ENCODE data around the gene GRXCR2.

Gene GRXCR2, protein sequence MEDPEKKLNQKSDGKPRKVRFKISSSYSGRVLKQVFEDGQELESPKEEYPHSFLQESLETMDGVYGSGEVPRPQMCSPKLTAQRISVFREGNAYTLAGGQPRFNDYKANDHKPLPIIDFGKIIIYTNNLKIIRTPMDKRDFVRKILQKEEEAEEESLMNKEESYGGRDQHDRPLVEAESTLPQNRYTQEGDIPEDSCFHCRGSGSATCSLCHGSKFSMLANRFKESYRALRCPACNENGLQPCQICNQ

GRCh38 chr5:145872914-145873313 lies at the start of gene GRXCR2:
GRXCR2 (minus strand) TSS chr5:145873014; CDS start chr5:145872968, 46 bp downstream.
- DNase-seq (ENCODE audit: low read depth): no peak
- TF ChIP-seq, protein P1, sequence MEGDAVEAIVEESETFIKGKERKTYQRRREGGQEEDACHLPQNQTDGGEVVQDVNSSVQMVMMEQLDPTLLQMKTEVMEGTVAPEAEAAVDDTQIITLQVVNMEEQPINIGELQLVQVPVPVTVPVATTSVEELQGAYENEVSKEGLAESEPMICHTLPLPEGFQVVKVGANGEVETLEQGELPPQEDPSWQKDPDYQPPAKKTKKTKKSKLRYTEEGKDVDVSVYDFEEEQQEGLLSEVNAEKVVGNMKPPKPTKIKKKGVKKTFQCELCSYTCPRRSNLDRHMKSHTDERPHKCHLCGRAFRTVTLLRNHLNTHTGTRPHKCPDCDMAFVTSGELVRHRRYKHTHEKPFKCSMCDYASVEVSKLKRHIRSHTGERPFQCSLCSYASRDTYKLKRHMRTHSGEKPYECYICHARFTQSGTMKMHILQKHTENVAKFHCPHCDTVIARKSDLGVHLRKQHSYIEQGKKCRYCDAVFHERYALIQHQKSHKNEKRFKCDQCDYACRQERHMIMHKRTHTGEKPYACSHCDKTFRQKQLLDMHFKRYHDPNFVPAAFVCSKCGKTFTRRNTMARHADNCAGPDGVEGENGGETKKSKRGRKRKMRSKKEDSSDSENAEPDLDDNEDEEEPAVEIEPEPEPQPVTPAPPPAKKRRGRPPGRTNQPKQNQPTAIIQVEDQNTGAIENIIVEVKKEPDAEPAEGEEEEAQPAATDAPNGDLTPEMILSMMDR (conservative IDR thresholded peaks at IDR 0.05; ENCODE audit: control insufficient read depth, insufficient read depth, low read depth, low read length): no peak
- no peak within 1 kb of the TSS for H3K4me3 ChIP-seq (ENCODE audit: control insufficient read depth, low read depth, low read length)

DNA sequence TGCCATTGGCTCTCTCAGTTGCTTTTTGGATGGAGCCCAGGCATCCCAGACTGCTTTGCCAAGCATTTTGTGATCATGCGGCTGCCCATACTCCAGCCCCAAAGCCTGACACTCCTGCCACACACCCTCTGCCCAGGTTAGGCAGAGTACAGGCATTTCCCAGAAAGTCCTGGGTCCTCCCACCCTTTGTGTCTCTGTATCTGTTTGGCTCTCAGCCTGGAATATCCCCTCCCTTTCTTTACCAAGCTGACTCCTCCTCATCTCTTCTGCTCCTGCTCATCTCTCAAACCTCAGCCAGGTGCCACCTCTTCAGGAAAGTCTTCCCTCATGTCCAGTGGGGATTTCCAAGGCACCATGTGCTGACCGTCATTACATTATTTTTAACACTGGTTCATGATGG lies 49.2 kb upstream of the GRXCR2 start:
- DNase-seq (ENCODE audit: low read depth): no peak
- no peak overlapping the region for H3K4me3 ChIP-seq (ENCODE audit: control insufficient read depth, low read depth, low read length)
- TF ChIP-seq, protein P1 (conservative IDR thresholded peaks at IDR 0.05; ENCODE audit: control insufficient read depth, insufficient read depth, low read depth, low read length): no peak

DNA sequence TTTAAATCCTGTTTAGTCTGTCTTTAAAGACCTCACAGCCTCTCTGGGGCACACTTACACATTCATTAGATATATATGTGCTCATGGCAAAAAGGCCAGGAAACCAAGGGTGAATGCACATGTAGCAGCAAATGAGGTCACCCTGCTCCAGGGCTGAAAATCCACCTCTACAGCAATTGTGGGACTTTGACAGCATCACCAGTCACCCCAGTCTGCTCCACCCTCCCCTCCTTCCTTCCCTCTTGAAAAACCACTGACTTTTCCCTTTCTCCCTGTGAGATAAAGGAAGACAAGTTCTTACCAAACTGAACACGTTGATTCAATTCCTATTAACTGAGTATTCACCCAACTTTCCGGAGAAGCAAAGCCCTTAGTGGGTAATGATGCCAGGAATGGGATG lies 48.4 kb upstream of the GRXCR2 start:
- H3K4me3 ChIP-seq (ENCODE audit: control insufficient read depth, low read depth, low read length): no peak overlapping the region
- DNase-seq (ENCODE audit: low read depth): no peak
- TF ChIP-seq, protein P1 (conservative IDR thresholded peaks at IDR 0.05; ENCODE audit: control insufficient read depth, insufficient read depth, low read depth, low read length): no peak

DNA sequence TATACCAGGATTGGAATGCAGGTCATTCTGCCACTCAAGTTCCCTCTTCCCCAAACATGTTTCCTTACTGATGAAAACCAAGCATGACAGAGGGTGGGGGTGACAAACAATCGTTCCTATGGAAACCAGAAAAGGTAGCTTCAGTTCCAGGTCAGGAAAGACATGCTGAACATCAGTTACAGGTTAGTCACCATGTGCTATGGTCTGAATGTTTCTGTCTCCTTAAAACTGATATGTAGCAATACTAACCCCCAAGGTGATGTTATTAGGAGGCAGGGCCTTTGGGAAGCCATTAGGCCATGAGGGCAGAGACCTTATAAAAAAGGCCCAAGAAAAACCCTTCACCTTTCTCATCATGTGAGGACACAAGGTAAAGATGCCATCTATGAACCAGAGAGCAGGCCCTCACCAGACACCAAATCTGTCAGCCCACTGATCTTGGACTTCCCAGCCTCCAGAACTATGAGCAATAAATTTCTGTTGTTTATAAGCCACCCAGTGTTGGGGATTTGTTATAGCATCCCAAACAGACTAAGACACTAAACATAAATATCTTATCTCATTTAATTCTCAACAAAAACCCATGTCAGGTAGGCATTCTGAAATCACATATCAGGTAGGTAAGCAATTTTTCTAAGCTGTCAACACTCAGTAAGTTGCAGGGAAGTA lies 47.9 kb upstream of the GRXCR2 start:
- TF ChIP-seq, protein P1 (conservative IDR thresholded peaks at IDR 0.05; ENCODE audit: control insufficient read depth, insufficient read depth, low read depth, low read length): no peak
- DNase-seq (ENCODE audit: low read depth): no peak
- no peak overlapping the region for H3K4me3 ChIP-seq (ENCODE audit: control insufficient read depth, low read depth, low read length)

DNA sequence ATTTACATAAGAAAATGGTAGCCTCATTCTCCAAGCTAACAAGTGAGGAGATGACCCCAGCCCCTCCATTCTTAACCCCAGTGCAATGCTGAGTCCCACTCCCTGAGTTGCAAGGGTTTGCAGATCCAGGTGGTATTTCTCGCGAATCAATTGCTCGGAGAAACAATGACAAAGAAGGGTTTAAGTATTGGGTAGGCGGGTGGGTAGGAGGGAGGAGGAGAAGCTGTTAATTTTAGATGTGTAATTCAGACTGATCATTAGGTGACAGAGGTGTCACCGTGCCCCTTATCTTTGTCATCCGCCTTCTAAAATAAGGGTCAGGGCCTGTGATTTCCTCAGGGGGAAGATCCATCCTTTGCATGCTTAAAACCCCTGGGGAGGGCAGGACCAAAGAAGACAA lies 46.6 kb upstream of the GRXCR2 start:
- TF ChIP-seq, protein P1 (conservative IDR thresholded peaks at IDR 0.05; ENCODE audit: control insufficient read depth, insufficient read depth, low read depth, low read length): no peak
- no peak overlapping the region for H3K4me3 ChIP-seq (ENCODE audit: control insufficient read depth, low read depth, low read length)
- DNase-seq (ENCODE audit: low read depth): no peak

GRCh38 chr5:145918397-145918796 lies 45.6 kb upstream of the GRXCR2 start:
- TF ChIP-seq, protein P1 (conservative IDR thresholded peaks at IDR 0.05; ENCODE audit: control insufficient read depth, insufficient read depth, low read depth, low read length): no peak
- H3K4me3 ChIP-seq (ENCODE audit: control insufficient read depth, low read depth, low read length): no peak overlapping the region
- DNase-seq (ENCODE audit: low read depth): no peak

Measured in fibroblast of mammary gland (primary cell).